Ammon's horn (tissue), 1 donor: ENCODE measurements around the gene IMP3.
"Not testable (repeated sequence)": the region's sequence is repeated elsewhere in the genome, so short reads cannot be mapped to it uniquely, and the experiment has no call there.

ENCODE experiments used
- DNase-seq: peaks from one replicate; pipeline ENCODE4 v3.0.0-alpha.2; 2016; ENCODE audit warnings: low spot score

IMP3 gene

GRCh38 chr15:75650908-75651809, 11.1 kb upstream of the IMP3 start:
- DNase-seq: no peak

DNA sequence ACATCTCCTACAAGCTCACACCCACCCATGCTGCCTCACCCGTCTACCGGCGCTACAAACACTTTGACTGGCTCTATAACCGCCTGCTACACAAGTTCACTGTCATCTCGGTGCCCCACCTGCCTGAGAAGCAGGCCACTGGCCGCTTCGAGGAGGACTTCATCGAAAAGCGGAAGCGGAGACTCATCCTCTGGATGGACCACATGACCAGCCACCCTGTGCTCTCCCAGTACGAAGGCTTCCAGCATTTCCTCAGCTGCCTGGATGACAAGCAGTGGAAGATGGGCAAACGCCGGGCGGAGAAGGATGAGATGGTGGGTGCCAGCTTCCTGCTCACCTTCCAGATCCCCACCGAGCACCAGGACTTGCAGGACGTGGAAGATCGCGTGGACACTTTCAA, 9.8 kb upstream of the IMP3 start:
- DNase-seq: no peak

DNA sequence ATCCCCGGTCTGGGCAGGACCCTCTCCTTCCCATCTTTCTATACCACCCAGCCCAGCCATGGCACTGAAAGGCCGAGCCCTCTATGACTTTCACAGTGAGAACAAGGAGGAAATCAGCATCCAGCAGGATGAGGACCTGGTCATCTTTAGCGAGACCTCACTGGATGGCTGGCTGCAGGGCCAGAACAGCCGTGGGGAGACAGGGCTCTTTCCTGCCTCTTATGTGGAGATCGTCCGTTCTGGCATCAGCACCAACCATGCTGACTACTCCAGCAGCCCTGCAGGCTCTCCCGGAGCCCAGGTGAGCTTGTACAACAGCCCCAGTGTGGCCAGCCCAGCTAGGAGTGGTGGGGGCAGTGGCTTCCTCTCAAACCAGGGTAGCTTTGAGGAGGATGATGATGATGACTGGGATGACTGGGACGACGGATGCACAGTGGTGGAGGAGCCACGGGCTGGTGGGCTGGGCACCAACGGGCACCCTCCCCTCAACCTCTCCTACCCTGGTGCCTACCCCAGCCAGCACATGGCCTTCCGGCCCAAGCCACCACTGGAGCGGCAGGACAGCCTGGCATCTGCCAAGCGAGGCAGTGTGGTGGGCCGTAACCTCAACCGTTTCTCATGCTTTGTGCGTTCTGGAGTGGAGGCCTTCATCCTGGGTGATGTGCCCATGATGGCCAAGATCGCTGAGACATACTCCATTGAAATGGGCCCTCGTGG, 9.2 kb upstream of the IMP3 start:
- DNase-seq: no peak

GRCh38 chr15:75648156-75649000, 8.4 kb upstream of the IMP3 start:
- peak; percentile 59 for DNase-seq

- DNase-seq: peak; percentile 76
Measured at GRCh38 chr15:75647370-75648155, 7.5 kb upstream of the IMP3 start, which contains the start of gene SNX33. Gene SNX33, plus strand, starts transcription at chr15:75647912. Its CDS starts 1,191 bp downstream, at chr15:75649103.

- peak; percentile 24 for DNase-seq
Measured at GRCh38 chr15:75646944-75647364, 6.9 kb upstream of the IMP3 start.

- no peak for DNase-seq
Measured at GRCh38 chr15:75646112-75646943, 6.3 kb upstream of the IMP3 start.

- DNase-seq: no peak
Measured at GRCh38 chr15:75644376-75644775, 4.4 kb upstream of the IMP3 start.

- no peak for DNase-seq
Measured at GRCh38 chr15:75641603-75642002, 1.6 kb upstream of the IMP3 start.

- DNase-seq: no peak
Measured at GRCh38 chr15:75641179-75641503, 1.1 kb upstream of the IMP3 start.

GRCh38 chr15:75640483-75641178, 607 bp upstream of the IMP3 start:
- no peak for DNase-seq

GRCh38 chr15:75639191-75639708, 774 bp downstream of the IMP3 start:
- DNase-seq: no peak

GRCh38 chr15:75637245-75638009, 2.6 kb downstream of the IMP3 start:
- DNase-seq: no peak

DNA sequence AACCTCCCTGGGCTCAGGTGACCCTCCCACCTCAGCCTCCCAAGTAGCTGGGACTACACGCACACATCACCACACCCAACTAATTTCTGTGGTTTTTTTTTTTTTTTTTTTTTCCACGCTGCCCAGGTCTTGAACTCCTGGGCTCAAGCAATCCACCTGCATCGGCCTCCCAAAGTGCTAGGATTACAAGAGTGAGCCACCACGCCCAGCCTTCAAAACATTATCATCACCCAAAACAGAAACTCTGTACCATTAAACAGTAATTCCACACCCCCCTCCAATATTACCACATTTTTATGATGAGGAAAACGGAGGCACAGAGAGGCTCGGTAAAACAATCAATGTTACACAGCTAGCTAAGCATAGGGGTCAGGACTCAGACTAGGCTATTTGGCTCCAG, 4.0 kb downstream of the IMP3 start:
- no peak for DNase-seq

GRCh38 chr15:75633922-75634321, 6.1 kb downstream of the IMP3 start:
- not testable (repeated sequence) for DNase-seq

GRCh38 chr15:75631935-75632334, 8.1 kb downstream of the IMP3 start:
- DNase-seq: no peak

DNA sequence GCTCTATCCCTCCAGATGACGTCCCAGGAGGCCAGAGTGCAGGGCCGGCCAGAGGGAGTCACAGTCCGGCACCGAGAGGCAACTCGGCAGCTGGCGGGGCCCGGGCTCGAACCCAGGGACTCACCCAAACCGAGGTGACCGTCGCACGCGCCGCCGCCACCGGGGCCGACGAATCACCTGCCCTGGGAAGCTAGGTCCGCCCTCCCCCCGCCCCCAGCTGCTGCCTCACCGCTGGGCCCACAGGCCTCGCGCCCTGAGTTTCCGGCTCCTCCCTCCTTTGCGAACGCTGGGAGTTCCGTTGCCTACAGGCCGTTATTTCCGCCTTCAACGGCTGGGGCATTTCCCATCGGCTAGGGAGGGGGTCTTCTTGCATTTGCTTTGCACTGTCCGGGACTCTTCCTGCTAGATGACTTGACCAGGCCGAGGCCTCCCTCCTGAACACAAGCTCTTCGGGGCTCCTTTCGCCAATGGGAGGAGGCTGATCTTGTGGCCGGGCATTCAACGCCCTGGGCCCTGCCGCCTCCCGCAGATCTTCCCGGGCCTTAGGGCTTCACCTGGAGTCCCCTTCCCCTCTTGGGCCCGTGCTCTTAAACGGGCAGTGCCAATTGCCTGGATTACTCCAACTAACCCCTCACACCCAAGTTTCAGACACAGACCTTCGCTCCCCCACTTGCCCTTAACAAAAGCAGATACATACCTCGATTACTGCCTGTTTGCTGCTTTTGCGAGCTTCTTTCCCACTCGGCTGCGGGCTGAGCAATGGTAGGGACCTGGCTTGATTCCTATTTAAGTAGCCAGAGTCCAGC, 14.3 kb downstream of the IMP3 start, which contains the start of gene SNUPN:
SNUPN (minus strand) TSS at position 184 of the 806 bp plus-strand sequence. CDS start 4,674 bp downstream, outside the sequence.
- DNase-seq: peak; percentile 96

DNA sequence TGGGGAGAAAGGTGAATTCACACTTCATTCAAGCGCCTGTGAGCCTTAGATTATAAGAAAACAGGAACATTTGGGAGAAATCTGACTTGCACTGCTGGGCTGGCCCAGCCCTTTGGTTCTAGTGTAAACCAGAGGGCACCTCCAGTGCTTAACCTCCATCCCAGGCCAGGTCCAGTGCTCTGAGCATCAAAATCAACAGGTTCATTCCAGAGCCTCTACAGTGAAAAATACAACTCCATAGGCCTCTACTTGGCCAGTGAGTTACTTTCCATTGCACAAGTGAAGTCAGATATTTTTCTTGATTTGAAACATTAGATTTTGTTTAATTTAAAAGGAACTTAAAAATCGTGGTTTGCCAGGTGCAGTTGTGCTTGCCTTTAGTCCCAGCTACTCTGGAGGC, 17.5 kb downstream of the IMP3 start:
- no peak for DNase-seq
